RPMI7951 (cell line): ENCODE measurements around the gene SLC22A16. TPM values are rescaled to one million over a fixed set of nuclear protein-coding genes. Genes with fewer than 3 reads are reported as not detected.
"Not testable (repeated sequence)": the region's sequence is repeated elsewhere in the genome, so short reads cannot be mapped to it uniquely, and the experiment has no call there.

Experiments
- DNase-seq: peaks from one replicate; pipeline ENCODE4 v3.0.0-alpha.2; 2012; ENCODE audit warnings: low read depth
- total RNA-seq: library from RNA; depleted of rRNA; stranded (reverse); fragments of >200 nt; shearing (Covaris generic); gene quantifications from 2 replicates; pipeline ENCODE4 v1.2.3, GENCODE V29; 2014; rRNA removed

SLC22A16 gene, protein sequence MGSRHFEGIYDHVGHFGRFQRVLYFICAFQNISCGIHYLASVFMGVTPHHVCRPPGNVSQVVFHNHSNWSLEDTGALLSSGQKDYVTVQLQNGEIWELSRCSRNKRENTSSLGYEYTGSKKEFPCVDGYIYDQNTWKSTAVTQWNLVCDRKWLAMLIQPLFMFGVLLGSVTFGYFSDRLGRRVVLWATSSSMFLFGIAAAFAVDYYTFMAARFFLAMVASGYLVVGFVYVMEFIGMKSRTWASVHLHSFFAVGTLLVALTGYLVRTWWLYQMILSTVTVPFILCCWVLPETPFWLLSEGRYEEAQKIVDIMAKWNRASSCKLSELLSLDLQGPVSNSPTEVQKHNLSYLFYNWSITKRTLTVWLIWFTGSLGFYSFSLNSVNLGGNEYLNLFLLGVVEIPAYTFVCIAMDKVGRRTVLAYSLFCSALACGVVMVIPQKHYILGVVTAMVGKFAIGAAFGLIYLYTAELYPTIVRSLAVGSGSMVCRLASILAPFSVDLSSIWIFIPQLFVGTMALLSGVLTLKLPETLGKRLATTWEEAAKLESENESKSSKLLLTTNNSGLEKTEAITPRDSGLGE
- not detected in 2 replicates for total RNA-seq

DNA sequence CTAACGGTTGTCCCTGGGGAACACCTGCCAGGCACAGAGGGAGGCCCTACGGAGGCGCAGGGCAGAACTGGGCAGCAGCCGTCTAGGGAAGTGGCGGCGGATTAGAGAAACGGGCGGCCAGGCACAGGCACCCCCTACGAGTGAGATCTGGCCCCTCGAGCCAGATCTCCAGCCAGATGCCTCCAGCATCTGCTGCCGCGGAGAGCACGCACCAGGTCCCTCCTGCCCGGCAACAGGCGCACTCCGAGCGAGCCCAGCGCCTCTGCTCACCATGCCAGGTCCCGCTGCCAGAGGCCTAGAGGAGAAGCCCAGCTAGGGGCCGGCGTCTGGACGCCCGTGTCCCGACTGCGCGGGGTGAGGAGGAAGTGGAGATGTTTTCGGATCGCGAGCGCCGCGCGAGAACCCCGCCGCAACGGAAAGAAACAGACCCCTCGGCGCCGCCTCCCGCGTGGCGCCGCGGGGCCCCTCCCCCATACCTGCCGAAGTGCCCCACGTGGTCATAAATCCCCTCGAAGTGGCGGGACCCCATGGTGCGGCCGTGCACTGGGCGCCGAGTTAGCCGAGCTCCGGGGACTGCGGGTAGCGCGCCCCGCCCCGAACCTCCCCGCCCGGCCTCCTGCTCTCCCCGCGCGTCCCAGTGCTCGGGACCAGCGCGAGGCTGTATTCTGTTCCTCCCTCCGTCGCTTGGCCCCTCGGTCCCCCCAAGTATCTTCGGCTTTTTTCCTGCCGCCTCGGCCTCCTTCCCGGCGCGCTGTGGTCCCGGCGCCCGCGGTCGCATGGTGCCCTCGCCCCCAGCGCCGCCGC lies at the start of gene SLC22A16:
Gene SLC22A16 (minus strand): TSS at position 568 of the 804 bp plus-strand sequence. CDS start 39 bp downstream, at position 529.
- no peak for DNase-seq

- no peak for DNase-seq
Measured at GRCh38 chr6:110525001-110525400, 48.6 kb upstream of the SLC22A16 start.

DNA sequence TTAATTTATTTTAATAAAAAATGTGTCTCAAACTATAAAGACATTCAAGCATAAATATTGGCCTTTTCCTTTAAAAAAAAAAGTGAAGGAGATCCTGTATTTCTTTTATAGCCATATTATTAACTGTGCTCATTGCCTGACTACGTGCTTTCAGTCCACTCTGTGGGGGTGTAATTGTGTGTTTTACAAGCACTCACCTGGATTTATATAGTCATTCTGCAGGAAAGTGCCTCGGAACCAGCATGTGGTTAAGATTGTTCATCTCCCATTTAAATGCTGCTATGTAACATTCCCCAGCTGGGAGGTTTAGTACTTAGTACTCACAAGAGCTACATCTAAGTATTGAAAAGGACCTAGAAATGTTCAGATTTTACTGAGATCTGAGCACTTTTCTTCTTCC lies 47.9 kb upstream of the SLC22A16 start:
- DNase-seq, result no peak

- DNase-seq, result no peak
Measured at GRCh38 chr6:110523451-110524021, 47.1 kb upstream of the SLC22A16 start.

DNA sequence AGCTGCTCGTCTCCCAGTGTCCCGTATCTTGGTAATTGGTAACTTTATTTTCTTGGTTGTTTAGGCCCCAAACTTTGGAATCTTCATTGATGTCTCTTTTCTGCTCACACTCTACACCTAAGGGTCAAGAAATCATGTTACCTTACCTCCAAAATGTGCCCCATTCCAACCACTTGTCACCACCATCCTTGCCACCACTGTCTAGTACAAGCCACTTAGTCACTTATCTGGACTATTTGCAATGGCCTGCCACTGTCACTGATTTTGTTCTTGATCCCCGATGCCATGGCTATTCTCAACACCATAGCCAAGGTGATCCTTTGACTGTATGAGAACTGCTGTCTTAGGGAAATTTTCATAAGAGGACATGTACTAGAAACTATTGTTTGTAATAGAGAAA lies 46.0 kb upstream of the SLC22A16 start:
- DNase-seq, result no peak

DNA sequence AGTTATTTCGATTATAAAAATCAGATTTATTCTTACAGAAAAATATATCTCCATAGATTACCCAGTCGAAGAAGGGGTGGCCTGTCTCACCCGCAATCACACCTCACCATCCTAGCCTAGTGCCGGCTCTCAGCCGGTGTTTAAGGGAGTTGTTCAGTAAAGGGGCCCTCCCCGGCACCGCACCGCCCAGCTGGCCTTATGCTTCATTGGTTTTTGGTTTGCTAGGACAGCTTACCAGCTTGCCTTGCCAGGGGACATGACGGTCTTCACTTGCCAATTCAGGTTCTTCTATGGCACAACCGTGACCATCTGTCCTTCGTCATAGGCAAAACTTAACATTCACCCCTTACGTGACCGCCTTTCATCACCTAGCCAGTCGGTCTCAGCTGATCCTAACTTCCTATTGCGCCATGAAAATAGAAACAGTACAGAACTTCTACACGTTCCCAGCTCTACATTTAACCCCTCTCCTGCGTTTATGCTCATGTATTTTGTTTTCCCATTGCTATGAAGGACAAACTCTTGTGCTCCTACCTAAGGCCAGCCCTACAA lies 44.7 kb upstream of the SLC22A16 start:
- no peak for DNase-seq

DNA sequence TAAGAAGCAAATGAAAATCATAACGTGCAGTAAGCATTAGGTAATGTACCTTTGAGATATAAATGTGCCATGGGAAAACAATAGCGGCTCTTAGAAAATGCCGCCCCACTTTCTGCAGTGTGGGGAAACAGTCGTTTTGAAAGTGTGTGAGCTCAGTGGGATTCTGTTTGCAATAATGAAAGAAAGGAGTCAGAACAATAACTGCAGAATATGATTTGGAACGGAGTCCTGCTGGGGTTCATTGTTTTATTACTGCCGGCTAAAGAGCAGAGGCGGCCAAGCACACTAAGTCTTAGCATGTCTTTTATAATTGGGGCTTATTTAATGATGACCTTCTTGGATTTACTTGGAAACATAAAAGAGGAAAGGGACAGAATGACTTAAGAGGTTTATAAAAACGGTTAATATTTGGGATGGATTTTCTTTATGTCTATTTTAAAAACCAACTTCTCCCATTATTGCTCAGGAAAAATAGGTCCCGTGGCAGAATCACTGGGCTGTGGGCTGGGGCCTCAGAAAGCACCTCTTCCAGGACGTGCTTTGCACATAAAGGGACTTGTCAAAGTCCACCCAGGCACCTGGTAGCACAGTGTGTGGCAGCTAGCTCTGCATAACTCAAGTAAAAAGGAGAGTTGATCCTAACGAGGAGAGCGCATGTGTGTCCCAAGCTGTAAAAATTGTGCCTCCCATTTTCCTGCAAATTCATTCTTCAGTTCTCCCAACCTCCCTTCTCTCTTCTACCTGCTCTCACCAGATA lies 44.0 kb upstream of the SLC22A16 start:
- no peak for DNase-seq

- DNase-seq, result no peak
Measured at GRCh38 chr6:110517601-110518281, 41.3 kb upstream of the SLC22A16 start.

GRCh38 chr6:110517034-110517433 lies 40.6 kb upstream of the SLC22A16 start:
- no peak for DNase-seq

DNA sequence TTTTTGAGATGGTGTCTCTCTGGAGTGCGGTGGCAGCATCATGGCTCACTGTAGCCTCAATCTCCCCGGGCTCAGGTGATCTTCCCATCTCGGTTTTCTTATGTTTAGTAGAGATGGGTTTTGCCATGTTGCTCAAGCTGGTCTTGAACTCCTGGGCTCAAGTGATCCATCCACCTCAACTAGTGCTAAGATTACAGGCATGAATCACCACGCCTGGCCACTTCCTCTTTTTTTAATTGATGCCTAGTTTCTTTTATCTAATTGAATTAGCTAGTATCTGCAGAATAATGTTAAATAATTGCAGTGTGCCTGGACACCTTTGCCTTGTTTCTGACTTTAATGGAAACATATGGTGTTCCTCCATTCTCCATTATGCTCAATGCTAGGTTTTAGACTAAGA lies 38.4 kb upstream of the SLC22A16 start:
- no peak for DNase-seq

- DNase-seq, result no peak
Measured at GRCh38 chr6:110512991-110513390, 36.6 kb upstream of the SLC22A16 start.

GRCh38 chr6:110512549-110512948 lies 36.1 kb upstream of the SLC22A16 start:
- not testable (repeated sequence) for DNase-seq

GRCh38 chr6:110511401-110511800 lies 35.0 kb upstream of the SLC22A16 start:
- no peak for DNase-seq

GRCh38 chr6:110509617-110510241 lies 33.3 kb upstream of the SLC22A16 start:
- DNase-seq, result peak; percentile 92

GRCh38 chr6:110504891-110505290 lies 28.5 kb upstream of the SLC22A16 start:
- DNase-seq, result not testable (repeated sequence)

DNA sequence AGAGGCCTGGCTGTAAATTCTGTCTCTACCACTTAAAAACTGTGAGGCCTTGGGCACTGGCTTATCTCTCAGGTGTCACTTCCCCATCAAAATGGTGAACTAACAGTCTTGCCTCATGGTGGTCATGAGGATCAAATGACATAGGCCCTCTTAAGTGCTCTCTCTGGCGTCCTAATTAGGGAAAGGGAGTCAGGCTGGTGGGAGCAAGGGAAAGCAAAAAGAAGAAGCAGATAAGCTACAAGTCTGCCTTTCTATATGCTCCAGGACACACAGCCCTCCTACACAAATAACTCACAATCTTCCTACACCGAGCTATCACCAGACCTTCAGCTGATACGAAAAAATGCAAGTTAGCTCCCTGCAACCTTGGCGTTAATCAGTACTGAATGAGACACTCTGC lies 19.5 kb upstream of the SLC22A16 start:
- DNase-seq, result no peak

DNA sequence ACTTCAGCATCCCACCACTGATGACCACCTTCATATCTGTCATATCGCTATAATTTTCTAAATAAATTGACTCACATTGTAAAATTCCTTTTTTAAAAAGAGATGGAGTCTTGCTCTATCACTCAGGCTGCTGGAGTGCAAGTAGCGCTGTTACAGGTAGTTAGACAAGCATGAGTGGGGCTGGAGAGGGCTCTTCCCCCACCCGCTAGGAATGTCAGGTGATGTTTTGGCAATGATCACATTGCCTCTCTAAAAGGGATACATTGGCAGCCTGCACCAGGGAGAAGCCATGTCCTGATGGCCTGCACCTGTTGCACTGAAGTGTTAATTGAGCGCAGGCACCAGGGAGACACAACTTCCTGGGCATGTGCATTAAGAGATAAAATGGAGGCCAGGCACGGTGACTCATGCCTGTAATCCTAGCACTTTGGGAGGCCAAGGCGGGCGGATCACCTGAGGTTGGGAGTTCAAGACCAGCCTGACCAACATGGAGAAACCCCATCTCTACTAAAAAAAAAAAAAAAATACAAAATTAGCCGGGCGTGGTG lies 16.9 kb upstream of the SLC22A16 start:
- no peak for DNase-seq

GRCh38 chr6:110492584-110492983 lies 16.2 kb upstream of the SLC22A16 start:
- no peak for DNase-seq

DNA sequence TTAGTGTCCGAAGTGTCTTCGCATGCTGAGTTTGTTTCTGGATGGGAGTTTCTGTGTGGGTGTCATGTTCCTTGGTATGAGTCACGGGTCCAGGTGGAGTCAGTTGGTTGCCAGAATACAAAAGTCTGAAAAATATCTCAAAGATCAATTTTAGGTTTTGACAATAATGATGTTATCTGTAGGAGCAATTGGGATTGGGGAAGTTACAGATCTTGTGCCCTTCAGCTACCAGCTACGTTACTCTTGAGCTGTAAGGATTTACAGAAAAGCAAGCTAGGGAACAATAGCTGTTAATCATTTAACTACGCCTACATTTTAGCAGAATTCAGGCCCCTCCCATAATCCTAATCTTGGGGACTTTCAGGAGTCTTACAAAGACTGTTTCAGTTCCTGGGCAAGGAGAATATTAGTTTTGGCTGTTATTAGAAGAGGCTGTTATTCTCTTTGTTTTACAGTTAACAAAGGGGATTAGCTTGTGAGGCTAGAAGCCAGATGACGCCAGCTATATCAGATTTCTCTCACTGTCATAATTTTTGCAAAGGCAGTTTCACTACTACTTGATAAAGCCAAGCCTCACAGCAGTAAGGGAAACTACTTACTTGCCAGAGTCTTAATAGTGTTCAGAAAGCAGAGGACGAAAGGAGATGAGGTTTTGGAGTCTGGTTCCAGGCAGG lies 15.4 kb upstream of the SLC22A16 start:
- DNase-seq, result peak; percentile 18
